Loucy (cell line): ENCODE data around the gene NFATC4.

Source experiments
- EZH2phosphoT487 ChIP-seq: fragments of 200-600 bp; IDR thresholded peaks from 2 replicates; pipeline ENCODE4 v1.6.1; 2018; ENCODE audit warnings: antibody characterized with exemption, mild to moderate bottlenecking, moderate library complexity, borderline replicate concordance
- TF ChIP-seq, protein P1 (sequence below): fragments of 200-600 bp; sonication (generic); conservative IDR thresholded peaks from 2 replicates; pipeline ENCODE4 v1.5.1; 2014; ENCODE audit warnings: mild to moderate bottlenecking, antibody characterized with exemption, low read length

DNA sequence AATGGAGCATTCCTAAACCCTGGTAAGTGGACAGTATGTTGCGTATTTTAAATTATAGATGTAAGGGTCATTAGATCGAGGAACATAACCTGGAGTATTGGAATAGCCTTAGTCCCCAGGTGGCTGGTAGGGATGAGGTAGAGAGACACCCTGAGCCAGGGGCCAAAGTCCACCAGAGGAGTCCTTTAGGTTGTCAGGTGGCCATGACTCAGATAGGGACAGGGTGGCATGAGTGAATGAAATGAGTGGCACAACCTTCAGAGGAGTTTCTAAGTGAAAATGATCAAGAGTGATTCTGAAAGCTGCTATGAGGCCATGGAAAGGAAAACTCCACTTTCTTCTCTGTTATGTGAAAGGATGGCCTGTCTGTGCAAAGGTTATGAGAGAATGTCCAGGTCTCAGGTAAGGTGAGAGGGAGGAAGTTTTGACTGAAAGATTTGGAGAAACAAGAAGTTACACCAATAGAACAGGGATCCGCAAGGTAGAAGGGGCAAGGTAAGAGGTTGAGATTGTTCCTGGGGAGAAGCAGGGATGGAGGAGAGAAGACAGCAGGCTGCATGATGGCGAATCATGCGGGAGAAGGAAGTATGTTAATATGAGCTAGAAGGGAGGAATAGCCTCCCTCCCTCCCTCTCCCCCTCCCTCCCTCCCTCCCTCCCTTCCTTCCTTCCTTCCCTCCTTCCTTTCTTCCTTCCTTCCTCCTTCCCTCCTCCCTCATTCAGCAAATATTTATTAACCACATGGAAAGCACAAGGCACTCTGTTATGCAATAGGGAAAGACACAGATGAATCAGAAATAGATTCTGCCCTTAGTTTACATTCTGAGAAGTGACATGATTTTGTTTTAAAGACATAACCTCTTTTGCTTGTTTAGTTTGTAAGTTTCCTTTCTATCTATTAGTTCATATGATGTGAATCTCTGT lies 14.2 kb upstream of the NFATC4 start:
- TF ChIP-seq, protein P1, sequence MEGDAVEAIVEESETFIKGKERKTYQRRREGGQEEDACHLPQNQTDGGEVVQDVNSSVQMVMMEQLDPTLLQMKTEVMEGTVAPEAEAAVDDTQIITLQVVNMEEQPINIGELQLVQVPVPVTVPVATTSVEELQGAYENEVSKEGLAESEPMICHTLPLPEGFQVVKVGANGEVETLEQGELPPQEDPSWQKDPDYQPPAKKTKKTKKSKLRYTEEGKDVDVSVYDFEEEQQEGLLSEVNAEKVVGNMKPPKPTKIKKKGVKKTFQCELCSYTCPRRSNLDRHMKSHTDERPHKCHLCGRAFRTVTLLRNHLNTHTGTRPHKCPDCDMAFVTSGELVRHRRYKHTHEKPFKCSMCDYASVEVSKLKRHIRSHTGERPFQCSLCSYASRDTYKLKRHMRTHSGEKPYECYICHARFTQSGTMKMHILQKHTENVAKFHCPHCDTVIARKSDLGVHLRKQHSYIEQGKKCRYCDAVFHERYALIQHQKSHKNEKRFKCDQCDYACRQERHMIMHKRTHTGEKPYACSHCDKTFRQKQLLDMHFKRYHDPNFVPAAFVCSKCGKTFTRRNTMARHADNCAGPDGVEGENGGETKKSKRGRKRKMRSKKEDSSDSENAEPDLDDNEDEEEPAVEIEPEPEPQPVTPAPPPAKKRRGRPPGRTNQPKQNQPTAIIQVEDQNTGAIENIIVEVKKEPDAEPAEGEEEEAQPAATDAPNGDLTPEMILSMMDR: no peak
- no peak for TF ChIP-seq EZH2phosphoT487
